ENCODE data around the gene RET.

GRCh38 chr10:43109671-43110249 lies 32.9 kb downstream of the RET start:
- no peak for TF ChIP-seq FOXP1 (CRISPR knock-in tag; IDR thresholded peaks at IDR 0.05; ENCODE audit: borderline replicate concordance)
- TF ChIP-seq USF1 (CRISPR knock-in tag; IDR thresholded peaks at IDR 0.05): no peak
- TF ChIP-seq CTCF (IDR thresholded peaks at IDR 0.05): no peak
- TF ChIP-seq GABPB1 (CRISPR knock-in tag; IDR thresholded peaks at IDR 0.05): no peak
- no peak for TF ChIP-seq ZNF121 (CRISPR knock-in tag; IDR thresholded peaks at IDR 0.05)
- TF ChIP-seq SP1 (CRISPR knock-in tag; conservative IDR thresholded peaks at IDR 0.05): no peak
- no peak for TF ChIP-seq NR2C2 (CRISPR knock-in tag; IDR thresholded peaks at IDR 0.05)
- TF ChIP-seq ATF3 (CRISPR knock-in tag; conservative IDR thresholded peaks at IDR 0.05): no peak
- no peak for TF ChIP-seq NR3C1 (CRISPR knock-in tag; conservative IDR thresholded peaks at IDR 0.05; ENCODE audit: low read depth)
- no peak for TF ChIP-seq TEAD1 (CRISPR knock-in tag; IDR thresholded peaks at IDR 0.05)
- no peak for TF ChIP-seq ZNF263 (CRISPR knock-in tag; IDR thresholded peaks at IDR 0.05; ENCODE audit: low read depth)
- TF ChIP-seq TCF7 (CRISPR knock-in tag; IDR thresholded peaks at IDR 0.05; ENCODE audit: low read depth): no peak
- no peak for TF ChIP-seq CREM (CRISPR knock-in tag; IDR thresholded peaks at IDR 0.05)
- TF ChIP-seq ATF2 (CRISPR knock-in tag; IDR thresholded peaks at IDR 0.05; ENCODE audit: borderline replicate concordance, low read depth): no peak
